Measurements from ENCODE around the gene GADL1. TPM values are rescaled to one million over a fixed set of nuclear protein-coding genes. Genes with fewer than 3 reads are reported as not detected.

GADL1 gene
- total RNA-seq (ENCODE audit: low replicate concordance) = 1.9 and 3.1 TPM in 2 replicates
- long read RNA-seq, full-length matches to known transcripts = 3 of 7 reads
- long read RNA-seq, partial matches to known transcripts = 0 of 7 reads
- long read RNA-seq, other reads (novel, unspliced or antisense) = 4 of 7 reads

- Mint-ChIP-seq H3K4me1 (ENCODE audit: unreplicated experiment) (peaks cover 6% of the 10 kb centered on the region), H3K36me3 (no peaks in the 10 kb centered on the region), H3K27ac (no peak within 1 kb of the TSS), H3K27me3 (peaks cover 45% of the 10 kb centered on the region), H3K4me3 (peak within 1 kb of the TSS; percentile 85), H3K9me3 (no peaks in the 10 kb centered on the region)
- DNase-seq (ENCODE audit: extremely low spot score, unreplicated experiment) = peak; percentile 74
- TF ChIP-seq CTCF (conservative IDR thresholded peaks at IDR 0.05) = no peak
Observed at GRCh38 chr3:30894521-30895251, at the start of gene GADL1. GADL1 (minus strand) TSS chr3:30894661; CDS start chr3:30894614, 47 bp downstream.

- H3K4me1 Mint-ChIP-seq (ENCODE audit: unreplicated experiment) = peaks cover 8% of the 10 kb centered on the region
- H3K36me3 Mint-ChIP-seq = no peaks in the 10 kb centered on the region
- H3K9me3 Mint-ChIP-seq = peaks cover 15% of the 10 kb centered on the region
- H3K27ac Mint-ChIP-seq = no peak overlapping the region
- DNase-seq (ENCODE audit: extremely low spot score, unreplicated experiment) = no peak
- H3K27me3 Mint-ChIP-seq = no peaks in the 10 kb centered on the region
- no peak for TF ChIP-seq CTCF (conservative IDR thresholded peaks at IDR 0.05)
- H3K4me3 Mint-ChIP-seq = no peak overlapping the region
Observed at GRCh38 chr3:30944124-30944523, 49.7 kb upstream of the GADL1 start.

GRCh38 chr3:30943206-30943605, 48.7 kb upstream of the GADL1 start:
- peaks cover 15% of the 10 kb centered on the region for H3K9me3 Mint-ChIP-seq
- H3K4me3 Mint-ChIP-seq = no peak overlapping the region
- peaks cover 8% of the 10 kb centered on the region for H3K4me1 Mint-ChIP-seq (ENCODE audit: unreplicated experiment)
- no peaks in the 10 kb centered on the region for H3K36me3 Mint-ChIP-seq
- no peak for TF ChIP-seq CTCF (conservative IDR thresholded peaks at IDR 0.05)
- H3K27me3 Mint-ChIP-seq = no peaks in the 10 kb centered on the region
- no peak for DNase-seq (ENCODE audit: extremely low spot score, unreplicated experiment)
- no peak overlapping the region for H3K27ac Mint-ChIP-seq

GRCh38 chr3:30941342-30941741, 46.9 kb upstream of the GADL1 start:
- no peak for DNase-seq (ENCODE audit: extremely low spot score, unreplicated experiment)
- no peak for TF ChIP-seq CTCF (conservative IDR thresholded peaks at IDR 0.05)
- Mint-ChIP-seq H3K4me3 (no peak overlapping the region), H3K27me3 (no peaks in the 10 kb centered on the region), H3K4me1 (ENCODE audit: unreplicated experiment) (peaks cover 8% of the 10 kb centered on the region), H3K27ac (no peak overlapping the region), H3K36me3 (no peaks in the 10 kb centered on the region), H3K9me3 (peaks cover 10% of the 10 kb centered on the region)

GRCh38 chr3:30940740-30941139, 46.3 kb upstream of the GADL1 start:
- Mint-ChIP-seq H3K36me3 (no peaks in the 10 kb centered on the region), H3K27me3 (no peaks in the 10 kb centered on the region), H3K4me1 (ENCODE audit: unreplicated experiment) (peaks cover 8% of the 10 kb centered on the region), H3K4me3 (no peak overlapping the region), H3K9me3 (peaks cover 10% of the 10 kb centered on the region), H3K27ac (no peak overlapping the region)
- TF ChIP-seq CTCF (conservative IDR thresholded peaks at IDR 0.05) = no peak
- DNase-seq (ENCODE audit: extremely low spot score, unreplicated experiment) = no peak
